A549 (cell line): Measurements from ENCODE around the gene AXDND1. TPM values are rescaled to one million over a fixed set of nuclear protein-coding genes. Genes with fewer than 3 reads are reported as not detected.

Source experiments
- ATAC-seq, 2 experiments: fragments of 200-7000 bp in 1 of 2; fragments of >200 bp in 1 of 2; cut with Nextera tagmentation in 1 of 2; cut with Tn5 transposase in 1 of 2; 3 replicates each; pipeline versions ENCODE4 v1.8.0 to v1.9.1; 2018 to 2020; ENCODE audit warnings: mild to moderate bottlenecking in 1 of 2, moderate library complexity in 1 of 2
- CTCF ChIA-PET: fragments of 300-600 bp; sonication (Branson Sonifier 250); formaldehyde crosslinking; extraction: SDS; loops from one replicate; lab custom pipeline; 2021; ENCODE audit warnings: antibody characterized with exemption, inconsistent platforms; lab: Yijun Ruan, JAX
- POLR2A ChIA-PET: fragments of 350-600 bp; formaldehyde crosslinking; extraction: SDS; loops from one replicate; lab custom pipeline; 2021; ENCODE audit warnings: antibody characterized with exemption, inconsistent platforms; lab: Yijun Ruan, JAX
- DNase-seq, 2 experiments: peaks; one replicate each; pipeline versions ENCODE4 v3.0.0 to v3.0.0-alpha.2; 2011 to 2016; ENCODE audit warnings: low read depth in 1 of 2, low spot score in 1 of 2
- FAIRE-seq: peaks from 2 replicates; lab custom pipeline; 2011; peaks lifted over from hg19 to GRCh38; lab: Jason Lieb, UNC
- H3K27ac ChIP-seq, 2 experiments: fragments of >200 bp; sonication (Bioruptor Twin); formaldehyde crosslinking; 3 replicates each; pipeline ENCODE4 v1.5.1; 2016 to 2017
- H3K4me1 ChIP-seq: fragments of >200 bp; sonication (Bioruptor Twin); formaldehyde crosslinking; 3 replicates; pipeline ENCODE4 v1.6.1; 2016
- H3K4me2 ChIP-seq: fragments of >200 bp; sonication (Bioruptor Twin); formaldehyde crosslinking; 3 replicates; pipeline ENCODE4 v1.6.1; 2016
- H3K4me3 ChIP-seq: fragments of >200 bp; sonication (Bioruptor Twin); formaldehyde crosslinking; 3 replicates; pipeline ENCODE4 v1.5.1; 2016
- H3K9me3 ChIP-seq: fragments of >200 bp; sonication (Bioruptor Twin); formaldehyde crosslinking; 3 replicates; pipeline ENCODE4 v1.6.1; 2016
- ATOH8 ChIP-seq: fragments of 250-450 bp; sonication (Bioruptor Pico); IDR thresholded peaks from 2 replicates; pipeline ENCODE4 v1.5.0; 2020; ENCODE audit warnings: low read depth, mild to moderate bottlenecking, moderate library complexity
- CHD2 ChIP-seq: fragments of 150-350 bp; IDR thresholded peaks from 2 replicates; pipeline ENCODE4 v1.6.1; 2014; ENCODE audit warnings: low read length; ENCODE audit not compliant: partially characterized antibody
- CHD4 ChIP-seq: fragments of 200-600 bp; sonication (generic); IDR thresholded peaks from 2 replicates; pipeline ENCODE4 v1.6.1; 2016; ENCODE audit warnings: antibody characterized with exemption, mild to moderate bottlenecking, borderline replicate concordance
- EHF ChIP-seq: fragments of 250-450 bp; sonication (Bioruptor Pico); IDR thresholded peaks from 2 replicates; pipeline ENCODE4 v1.5.0; 2020; ENCODE audit warnings: mild to moderate bottlenecking
- FOSL2 ChIP-seq, 2 experiments: fragments of 450-650 bp in 1 of 2; fragments of >200 bp in 1 of 2; sonication (Bioruptor Twin) in 1 of 2; formaldehyde crosslinking; IDR thresholded peaks; 2 replicates each; pipeline versions ENCODE4 v1.5.0 to v1.6.1; 2016 to 2020; ENCODE audit warnings: mild to moderate bottlenecking in 1 of 2, moderate library complexity in 1 of 2
- HDAC2 ChIP-seq: fragments of 200-600 bp; sonication (generic); IDR thresholded peaks from 2 replicates; pipeline ENCODE4 v1.6.1; 2016
- HEYL ChIP-seq: fragments of 250-450 bp; sonication (Bioruptor Pico); IDR thresholded peaks from 2 replicates; pipeline ENCODE4 v1.8.0; 2021; ENCODE audit warnings: mild to moderate bottlenecking, moderate library complexity
- HMGXB4 ChIP-seq: fragments of 250-450 bp; sonication (Bioruptor Pico); IDR thresholded peaks from 2 replicates; pipeline ENCODE4 v1.5.0; 2021; ENCODE audit warnings: mild to moderate bottlenecking, moderate library complexity, borderline replicate concordance
- HOXB5 ChIP-seq: fragments of 250-450 bp; sonication (Bioruptor Pico); IDR thresholded peaks from 2 replicates; pipeline ENCODE4 v1.5.0; 2020; ENCODE audit warnings: mild to moderate bottlenecking, moderate library complexity
- JUN ChIP-seq, 2 experiments: fragments of >200 bp; sonication (Bioruptor Twin); formaldehyde crosslinking; IDR thresholded peaks; 2 replicates in 1 of 2; 3 replicates in 1 of 2; pipeline ENCODE4 v1.6.1; 2016 to 2017
- JUNB ChIP-seq: fragments of >200 bp; sonication (Bioruptor Twin); formaldehyde crosslinking; IDR thresholded peaks from 2 replicates; pipeline ENCODE4 v1.6.1; 2016
- KDM1A ChIP-seq: fragments of 200-600 bp; sonication (generic); IDR thresholded peaks from 2 replicates; pipeline ENCODE4 v1.6.1; 2016; ENCODE audit warnings: low read depth, mild to moderate bottlenecking
- MAFK ChIP-seq: fragments of 450-650 bp; IDR thresholded peaks from 2 replicates; pipeline ENCODE4 v1.6.1; 2014; ENCODE audit not compliant: partially characterized antibody
- MAX ChIP-seq: IDR thresholded peaks from 2 replicates; pipeline ENCODE4 v1.6.1; 2012
- MYC ChIP-seq: IDR thresholded peaks from 2 replicates; pipeline ENCODE4 v1.6.1; 2012; ENCODE audit warnings: mild to moderate bottlenecking, inconsistent platforms, low read length, improper control_type of control experiment, borderline replicate concordance
- NPAS2 ChIP-seq: fragments of 250-450 bp; sonication (Bioruptor Pico); IDR thresholded peaks from 2 replicates; pipeline ENCODE4 v1.8.0; 2022; ENCODE audit warnings: mild to moderate bottlenecking, moderate library complexity, borderline replicate concordance
- NR3C1 ChIP-seq: fragments of >200 bp; sonication (Bioruptor Twin); formaldehyde crosslinking; IDR thresholded peaks from 3 replicates; pipeline ENCODE4 v1.6.1; 2017
- POLR2A ChIP-seq: IDR thresholded peaks from 2 replicates; pipeline ENCODE4 v1.6.1; 2012; ENCODE audit warnings: mild to moderate bottlenecking, low read length
- POLR2AphosphoS2 ChIP-seq: conservative IDR thresholded peaks from 2 replicates; pipeline ENCODE4 v1.6.1; 2012; ENCODE audit warnings: low read length, improper control_type of control experiment, inconsistent platforms
- RAD21 ChIP-seq, 2 experiments: fragments of >200 bp in 1 of 2; sonication (Bioruptor Twin) in 1 of 2; formaldehyde crosslinking in 1 of 2; IDR thresholded peaks in 1 of 2; conservative IDR thresholded peaks in 1 of 2; 2 replicates in 1 of 2; 3 replicates in 1 of 2; pipeline ENCODE4 v1.6.1; 2012 to 2018; ENCODE audit warnings: inconsistent platforms in 1 of 2
- RARB ChIP-seq: fragments of 250-450 bp; sonication (Bioruptor Pico); IDR thresholded peaks from 2 replicates; pipeline ENCODE4 v1.8.0; 2021; ENCODE audit warnings: mild to moderate bottlenecking, moderate library complexity
- SMC3 ChIP-seq: fragments of >200 bp; sonication (Bioruptor Twin); formaldehyde crosslinking; IDR thresholded peaks from 3 replicates; pipeline ENCODE4 v1.6.1; 2018; ENCODE audit warnings: inconsistent platforms
- TFCP2L1 ChIP-seq: fragments of 250-450 bp; sonication (Bioruptor Pico); IDR thresholded peaks from 2 replicates; pipeline ENCODE4 v1.5.0; 2021; ENCODE audit warnings: mild to moderate bottlenecking
- USF2 ChIP-seq: fragments of 450-650 bp; IDR thresholded peaks from 2 replicates; pipeline ENCODE4 v1.6.1; 2014; ENCODE audit warnings: antibody characterized with exemption
- ZFP36 ChIP-seq: fragments of 450-650 bp; IDR thresholded peaks from 2 replicates; pipeline ENCODE4 v1.6.1; 2014; ENCODE audit warnings: borderline replicate concordance; ENCODE audit not compliant: partially characterized antibody
- WGBS: methylation state at CpG from one replicate; pipeline ENCODE4 v1.1.6; 2017; ENCODE audit errors: missing lambda C conversion rate; 5-methylcytosine and 5-hydroxymethylcytosine counted together
- polyA plus RNA-seq, 4 experiments: library from polyadenylated mRNA; depleted of rRNA in 3 of 4; stranded (reverse); fragments of >200 nt; fragmentation: RNase III in 1 of 4; extraction: RNeasy Plus Mini Kit Qiagen cat#74134 plus additional on column Dnase treatment in 1 of 4; gene quantifications; 2 replicates in 3 of 4; 3 replicates in 1 of 4; pipeline ENCODE4 v1.2.3, GENCODE V29; 2011 to 2017

Gene AXDND1
- polyA plus RNA-seq, 2 of the 4 experiments (the other 2 are of a cell fraction): 0.30 to 0.71 TPM

- H3K9me3 ChIP-seq: no peaks in the 10 kb centered on the region
- POLR2A ChIA-PET: no interaction called here
- H3K4me1 ChIP-seq: peaks cover 15% of the 10 kb centered on the region
- no peak overlapping the region for H3K4me3 ChIP-seq
- no peak for DNase-seq
- no peak overlapping the region for H3K4me2 ChIP-seq
- WGBS: 39% methylated on average over 2 of the region's 2 CpGs
- no peak overlapping the region for H3K27ac ChIP-seq
- FAIRE-seq: no peak
- no peak for ATAC-seq
- TF ChIP-seq CHD4 (no peak), POLR2AphosphoS2 (no peak), RAD21 (conservative IDR thresholded peaks at IDR 0.05 in 1 of 2, IDR thresholded peaks at IDR 0.05 in 1 of 2) (no peak), MAX (no peak), CHD2 (no peak), JUNB (no peak), EHF (CRISPR knock-in tag) (no peak), ZFP36 (no peak), NPAS2 (CRISPR knock-in tag) (no peak), HDAC2 (no peak)
- CTCF ChIA-PET: interaction anchor here (1.0 kb wide), 1 partner anchor 53 kb away, joined by 3 read pairs; no protein-coding TSS in a partner anchor
Observed at GRCh38 chr1:179547021-179547535, 181.3 kb downstream of the AXDND1 start.

GRCh38 chr1:179548666-179549367 is 183.0 kb downstream of the AXDND1 start:
- 84% methylated on average over 1 of the region's 3 CpGs for WGBS
- ChIA-PET POLR2A (no interaction called here), CTCF (interaction anchor here (0.7 kb wide), 2 partner anchors 80 to 158 kb away, joined by 3 read pairs; no protein-coding TSS in a partner anchor)
- Histone ChIP-seq H3K4me1 (peaks cover 15% of the 10 kb centered on the region), H3K9me3 (no peaks in the 10 kb centered on the region), H3K27ac (no peak overlapping the region), H3K4me2 (no peak overlapping the region), H3K4me3 (no peak overlapping the region)
- no peak for DNase-seq
- FAIRE-seq: no peak
- no peak for ATAC-seq
- TF ChIP-seq CHD4 (no peak), SMC3 (no peak), RAD21 (conservative IDR thresholded peaks at IDR 0.05 in 1 of 2, IDR thresholded peaks at IDR 0.05 in 1 of 2) (no peak), HEYL (no peak), TFCP2L1 (CRISPR knock-in tag) (no peak), USF2 (no peak), ATOH8 (CRISPR knock-in tag) (no peak), HDAC2 (no peak), MYC (no peak), NPAS2 (CRISPR knock-in tag) (no peak), POLR2A (no peak), KDM1A (no peak), HOXB5 (CRISPR knock-in tag) (no peak), RARB (CRISPR knock-in tag) (no peak), NR3C1 (no peak), HMGXB4 (CRISPR knock-in tag) (no peak), JUN (IDR thresholded peaks at IDR 0.05) (no peak), FOSL2 (IDR thresholded peaks at IDR 0.05) (no peak), FOSL2 (CRISPR knock-in tag; IDR thresholded peaks at IDR 0.05) (no peak), MAFK (no peak)
